SU-DHL-6 (cell line): ENCODE results near the gene FFAR1.

Source experiments
- H2AFZ ChIP-seq: fragments of 200-600 bp; sonication (generic); 2 replicates; pipeline ENCODE4 v1.6.1; 2014; ENCODE audit warnings: low read depth, mild to moderate bottlenecking, moderate library complexity, mixed read lengths, antibody characterized with exemption, low read length; ENCODE audit not compliant: severe bottlenecking
- H3F3A ChIP-seq: fragments of 200-600 bp; shearing (Covaris generic); 2 replicates; pipeline ENCODE4 v1.6.0; 2016; ENCODE audit warnings: antibody characterized with exemption, mild to moderate bottlenecking; ENCODE audit not compliant: insufficient read depth
- H3K27ac ChIP-seq: fragments of 200-600 bp; sonication (generic); 2 replicates; pipeline ENCODE4 v1.5.1; 2016; ENCODE audit warnings: low read depth, mild to moderate bottlenecking, low read length, moderate library complexity, mixed read lengths
- H3K27me3 ChIP-seq: fragments of 200-600 bp; sonication (generic), shearing (Covaris generic); 2 replicates; pipeline ENCODE4 v1.6.0; 2014; ENCODE audit warnings: mild to moderate bottlenecking, low read length
- H3K36me3 ChIP-seq: fragments of 200-600 bp; sonication (generic); 2 replicates; pipeline ENCODE4 v1.6.1; 2014; ENCODE audit warnings: mild to moderate bottlenecking, low read length, mixed read lengths
- H3K4me2 ChIP-seq: fragments of 300-600, 200-600 bp; shearing (Covaris generic), sonication (generic); 2 replicates; pipeline ENCODE4 v1.6.0; 2014; ENCODE audit warnings: low read length, low read depth, mild to moderate bottlenecking; ENCODE audit not compliant: poor library complexity, severe bottlenecking
- H3K4me3 ChIP-seq: fragments of 200-600 bp; sonication (generic); 2 replicates; pipeline ENCODE4 v1.5.1; 2014; ENCODE audit warnings: antibody characterized with exemption, low read length, mild to moderate bottlenecking, mixed read lengths; ENCODE audit not compliant: insufficient read depth, poor library complexity, severe bottlenecking
- H3K79me2 ChIP-seq: fragments of 200-600 bp; sonication (generic); 2 replicates; pipeline ENCODE4 v1.6.1; 2014; ENCODE audit warnings: mild to moderate bottlenecking, low read length, moderate library complexity; ENCODE audit not compliant: insufficient read depth
- H3K9ac ChIP-seq: fragments of 200-600 bp; sonication (generic); 2 replicates; pipeline ENCODE4 v1.7.0; 2014; ENCODE audit warnings: mild to moderate bottlenecking, low read length
- H3K9me2 ChIP-seq: fragments of 200-600 bp; sonication (generic); replicated peaks from 2 replicates; pipeline ENCODE4 v1.6.1; 2014; ENCODE audit warnings: low read length; ENCODE audit not compliant: insufficient read depth
- H3K9me3 ChIP-seq: fragments of 200-600 bp; sonication (generic); 2 replicates; pipeline ENCODE4 v1.6.1; 2014; ENCODE audit warnings: low read length, mixed read lengths; ENCODE audit not compliant: insufficient read depth
- H4K20me1 ChIP-seq: fragments of 200-600 bp; sonication (generic); 2 replicates; pipeline ENCODE4 v1.6.1; 2014; ENCODE audit warnings: low read depth, mild to moderate bottlenecking, antibody characterized with exemption, low read length, moderate library complexity, mixed read lengths
- EZH2phosphoT487 ChIP-seq: fragments of 200-600 bp; sonication (generic), shearing (Covaris generic); conservative IDR thresholded peaks from 2 replicates; pipeline ENCODE4 v1.6.1; 2018; ENCODE audit warnings: mild to moderate bottlenecking, antibody characterized with exemption, low read length, moderate library complexity, mixed read lengths
- TF ChIP-seq, protein P1 (sequence below): fragments of 200-600 bp; sonication (generic); IDR thresholded peaks from one replicate; pipeline ENCODE4 v1.5.1; 2017; ENCODE audit warnings: antibody characterized with exemption, mild to moderate bottlenecking, low read length, moderate library complexity; ENCODE audit not compliant: insufficient read depth, poor library complexity, severe bottlenecking

The FFAR1 gene

DNA sequence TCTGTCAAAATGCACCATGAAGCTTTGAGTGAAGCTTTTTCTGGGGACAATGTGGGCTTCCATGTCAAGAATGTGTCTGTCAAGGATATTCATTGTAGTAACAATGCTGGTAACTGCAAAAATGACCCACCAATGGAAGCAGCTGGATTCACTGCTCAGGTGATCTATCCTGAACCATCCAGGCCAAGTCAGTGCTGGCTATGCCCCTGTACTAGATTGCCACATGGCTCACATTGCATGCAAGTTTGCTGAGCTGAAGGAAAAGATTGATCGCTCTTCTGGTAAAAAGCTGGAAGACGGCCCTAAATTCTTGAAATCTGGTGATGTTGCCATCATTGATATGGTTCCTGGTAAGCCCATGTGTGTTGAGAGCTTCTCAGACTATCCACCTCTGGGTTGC is 35.8 kb downstream of the FFAR1 start:
- H3K9me2 ChIP-seq: no peaks in the 10 kb centered on the region
- H3K4me3 ChIP-seq: no peak overlapping the region
- no peak overlapping the region for H3K9ac ChIP-seq
- H3K36me3 ChIP-seq: no peaks in the 10 kb centered on the region
- H3K9me3 ChIP-seq: peaks cover 20% of the 10 kb centered on the region; the same call in 1 of the 2 replicates
- no peak overlapping the region for H2AFZ ChIP-seq
- no peaks in the 10 kb centered on the region for H3K27me3 ChIP-seq
- H3F3A ChIP-seq: no peaks in the 10 kb centered on the region
- no peak overlapping the region for H3K27ac ChIP-seq
- H3K4me2 ChIP-seq: no peak overlapping the region
- no peaks in the 10 kb centered on the region for H3K79me2 ChIP-seq
- no peak for TF ChIP-seq EZH2phosphoT487
- TF ChIP-seq, protein P1, sequence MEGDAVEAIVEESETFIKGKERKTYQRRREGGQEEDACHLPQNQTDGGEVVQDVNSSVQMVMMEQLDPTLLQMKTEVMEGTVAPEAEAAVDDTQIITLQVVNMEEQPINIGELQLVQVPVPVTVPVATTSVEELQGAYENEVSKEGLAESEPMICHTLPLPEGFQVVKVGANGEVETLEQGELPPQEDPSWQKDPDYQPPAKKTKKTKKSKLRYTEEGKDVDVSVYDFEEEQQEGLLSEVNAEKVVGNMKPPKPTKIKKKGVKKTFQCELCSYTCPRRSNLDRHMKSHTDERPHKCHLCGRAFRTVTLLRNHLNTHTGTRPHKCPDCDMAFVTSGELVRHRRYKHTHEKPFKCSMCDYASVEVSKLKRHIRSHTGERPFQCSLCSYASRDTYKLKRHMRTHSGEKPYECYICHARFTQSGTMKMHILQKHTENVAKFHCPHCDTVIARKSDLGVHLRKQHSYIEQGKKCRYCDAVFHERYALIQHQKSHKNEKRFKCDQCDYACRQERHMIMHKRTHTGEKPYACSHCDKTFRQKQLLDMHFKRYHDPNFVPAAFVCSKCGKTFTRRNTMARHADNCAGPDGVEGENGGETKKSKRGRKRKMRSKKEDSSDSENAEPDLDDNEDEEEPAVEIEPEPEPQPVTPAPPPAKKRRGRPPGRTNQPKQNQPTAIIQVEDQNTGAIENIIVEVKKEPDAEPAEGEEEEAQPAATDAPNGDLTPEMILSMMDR: no peak
- no peaks in the 10 kb centered on the region for H4K20me1 ChIP-seq

DNA sequence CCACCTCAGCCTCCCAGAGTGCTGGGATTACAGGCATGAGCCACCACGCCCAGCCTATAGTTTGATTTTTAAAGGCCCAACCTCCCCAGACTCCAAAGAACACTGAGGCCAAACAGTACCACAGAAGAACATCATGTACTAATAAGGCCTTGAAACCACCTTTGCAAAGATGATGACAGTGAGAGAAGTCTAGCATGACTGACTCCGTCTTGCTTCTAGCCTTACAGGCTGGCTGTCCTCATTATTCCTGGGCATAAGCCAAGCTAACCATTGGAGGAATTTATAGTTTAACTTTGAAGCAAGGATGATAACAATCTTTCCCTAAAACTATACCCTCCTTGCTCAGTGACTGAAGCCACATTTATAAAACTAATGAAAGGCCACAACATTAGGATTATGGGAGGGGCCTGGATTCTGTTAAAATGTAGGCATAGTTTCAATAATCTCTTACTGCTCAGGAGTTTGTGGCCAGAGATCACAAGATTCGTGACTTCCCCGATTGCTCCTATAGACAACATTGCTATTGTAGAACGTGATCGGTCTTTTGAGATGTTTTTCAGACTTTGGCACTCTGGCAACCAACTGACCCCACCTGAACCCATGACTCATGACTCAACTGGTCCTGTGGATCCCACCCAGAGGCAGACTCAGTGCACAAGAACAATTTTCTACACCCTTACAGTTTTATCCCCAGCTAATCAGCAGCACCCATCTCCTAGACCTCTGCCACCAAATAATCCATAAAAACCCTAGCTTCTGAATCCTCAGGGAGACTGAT is 40.8 kb downstream of the FFAR1 start:
- H3K4me3 ChIP-seq: no peak overlapping the region
- no peaks in the 10 kb centered on the region for H3K27me3 ChIP-seq
- no peak overlapping the region for H2AFZ ChIP-seq
- H3K36me3 ChIP-seq: no peaks in the 10 kb centered on the region
- H3K9me3 ChIP-seq: peaks cover 24% of the 10 kb centered on the region; the same call in 1 of the 2 replicates
- no peak overlapping the region for H3K4me2 ChIP-seq
- H3K9me2 ChIP-seq: no peaks in the 10 kb centered on the region
- no peaks in the 10 kb centered on the region for H3K79me2 ChIP-seq
- no peaks in the 10 kb centered on the region for H4K20me1 ChIP-seq
- no peaks in the 10 kb centered on the region for H3F3A ChIP-seq
- H3K9ac ChIP-seq: no peak overlapping the region
- no peak overlapping the region for H3K27ac ChIP-seq
- no peak for TF ChIP-seq EZH2phosphoT487
- TF ChIP-seq, protein P1: no peak

DNA sequence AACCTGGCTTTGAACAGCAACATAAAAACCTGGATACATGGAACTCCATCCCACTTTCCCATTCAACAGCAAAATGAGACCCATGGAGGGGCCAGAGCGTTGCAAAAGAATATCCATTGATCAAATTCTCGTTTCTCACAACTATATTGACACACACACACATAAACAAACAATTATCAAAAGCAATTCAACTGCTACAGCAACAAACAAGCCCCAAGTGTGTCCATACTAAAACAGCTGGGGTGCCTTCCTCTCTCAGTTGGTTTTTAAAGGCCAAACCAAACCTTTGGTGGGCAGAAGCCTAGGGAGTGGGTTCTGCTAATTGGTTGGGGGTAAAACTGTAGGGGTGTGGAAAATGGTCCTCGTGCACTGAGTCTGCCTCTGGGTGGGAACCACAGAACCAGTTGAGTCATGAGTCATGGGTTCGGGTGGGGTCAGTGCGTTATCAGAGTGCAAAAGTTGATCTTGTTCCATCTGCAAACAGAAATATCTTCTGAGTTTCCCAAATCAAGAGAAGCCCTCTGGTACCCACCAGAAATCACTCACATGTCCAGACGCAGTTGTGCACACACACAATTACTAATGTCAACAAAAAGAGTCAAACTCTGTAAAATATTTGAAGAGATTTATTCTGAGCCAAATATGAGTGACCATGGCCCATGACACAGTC is 41.6 kb downstream of the FFAR1 start:
- Histone ChIP-seq H4K20me1 (no peaks in the 10 kb centered on the region), H3K9ac (no peak overlapping the region), H3F3A (no peaks in the 10 kb centered on the region)

More for the DNA sequence above, 41.6 kb downstream of the FFAR1 start:
- Histone ChIP-seq H3K4me3 (no peak overlapping the region), H2AFZ (no peak overlapping the region), H3K79me2 (no peaks in the 10 kb centered on the region), H3K4me2 (no peak overlapping the region), H3K27ac (no peak overlapping the region), H3K27me3 (no peaks in the 10 kb centered on the region), H3K9me3 (peaks cover 24% of the 10 kb centered on the region; the same call in 1 of the 2 replicates), H3K36me3 (no peaks in the 10 kb centered on the region), H3K9me2 (no peaks in the 10 kb centered on the region)
- TF ChIP-seq, protein P1: no peak
- no peak for TF ChIP-seq EZH2phosphoT487
